B cell (primary cell): Measurements from ENCODE around the gene SLC22A17. TPM values are rescaled to one million over a fixed set of nuclear protein-coding genes. Genes with fewer than 3 reads are reported as not detected.
"Not testable (repeated sequence)": the region's sequence is repeated elsewhere in the genome, so short reads cannot be mapped to it uniquely, and the experiment has no call there.

Experiments
- ATAC-seq: fragments of 200-7000 bp; cut with Tn5 transposase; one replicate; pipeline ENCODE4 v1.10.0; 2021; ENCODE audit warnings: low read depth, mild to moderate bottlenecking, moderate number of reproducible peaks, moderate library complexity
- CTCF ChIA-PET: fragments of 350-600 bp; sonication (Branson Sonifier 250); formaldehyde crosslinking; loops from one replicate; lab custom pipeline; 2021; ENCODE audit warnings: antibody characterized with exemption, inconsistent platforms; lab: Charles Lee
- POLR2A ChIA-PET: fragments of 350-600 bp; sonication (Branson Sonifier 250); formaldehyde crosslinking; loops from one replicate; lab custom pipeline; 2021; ENCODE audit warnings: antibody characterized with exemption; lab: Charles Lee
- DNase-seq: peaks from one replicate; pipeline ENCODE4 v3.0.0; 2013
- H2AFZ ChIP-seq: 2 replicates; pipeline ENCODE4 v1.6.1; 2012; ENCODE audit warnings: mild to moderate bottlenecking, low read depth, low read length; ENCODE audit not compliant: insufficient read depth, poor library complexity, severe bottlenecking
- H3K27ac ChIP-seq, 2 donors: 1 replicate in 1 of 2; 2 replicates in 1 of 2; pipeline ENCODE4 v1.5.1; 2012 to 2013; ENCODE audit warnings: low read length in 2 of 2, mild to moderate bottlenecking in 2 of 2, moderate library complexity in 1 of 2
- H3K27me3 ChIP-seq, 4 experiments: fragments of 200-600 bp in 1 of 4; sonication (generic) in 1 of 4; replicated peaks in 1 of 4; 1 replicate in 2 of 4; 2 replicates in 2 of 4; pipeline versions ENCODE4 v1.6.1 to v1.7.0; 2013 to 2016; ENCODE audit warnings: low read length in 3 of 4, mild to moderate bottlenecking in 2 of 4, mixed read lengths in 1 of 4, moderate library complexity in 1 of 4; ENCODE audit not compliant: insufficient read depth in 4 of 4, control insufficient read depth in 3 of 4; ENCODE audit errors: control extremely low read depth in 1 of 4
- H3K36me3 ChIP-seq, 2 experiments: replicated peaks in 1 of 2; 1 replicate in 1 of 2; 2 replicates in 1 of 2; pipeline versions ENCODE4 v1.6.1 to v1.7.1; 2013; ENCODE audit warnings: low read length in 1 of 2; ENCODE audit not compliant: insufficient read depth in 2 of 2, control insufficient read depth in 1 of 2; ENCODE audit errors: control extremely low read depth in 1 of 2, extremely low read depth in 1 of 2
- H3K4me1 ChIP-seq, 2 donors: fragments of 200-600 bp in 1 of 2; sonication (generic) in 1 of 2; 1 replicate in 1 of 2; 2 replicates in 1 of 2; pipeline versions ENCODE4 v1.5.1 to v1.6.1; 2013 to 2017; ENCODE audit warnings: low read length in 2 of 2; ENCODE audit not compliant: control insufficient read depth in 2 of 2, insufficient read depth in 2 of 2
- H3K4me2 ChIP-seq: replicated peaks from 2 replicates; pipeline ENCODE3; 2012; ENCODE audit warnings: mild to moderate bottlenecking, low read depth, low read length; ENCODE audit not compliant: poor library complexity, severe bottlenecking
- H3K4me3 ChIP-seq, 5 experiments: fragments of 200-600 bp in 1 of 5; sonication (generic) in 1 of 5; 1 replicate in 3 of 5; 2 replicates in 2 of 5; pipeline versions ENCODE4 v1.5.1 to v1.7.0; 2011 to 2016; ENCODE audit warnings: low read length in 4 of 5, mild to moderate bottlenecking in 4 of 5, low read depth in 2 of 5, control low read depth in 1 of 5, moderate library complexity in 1 of 5; ENCODE audit not compliant: insufficient read depth in 1 of 5; ENCODE audit errors: control extremely low read depth in 1 of 5, extremely low read depth in 1 of 5
- H3K79me2 ChIP-seq: fragments of 200-600 bp; sonication (generic); one replicate; pipeline ENCODE4 v1.6.0; 2016; ENCODE audit warnings: low read length; ENCODE audit not compliant: control insufficient read depth, insufficient read depth
- H3K9ac ChIP-seq: fragments of 200-600 bp; sonication (generic); 2 replicates; pipeline ENCODE4 v1.6.1; 2017; ENCODE audit warnings: mild to moderate bottlenecking, low read length, moderate library complexity
- H3K9me3 ChIP-seq, 3 donors: one replicate each; pipeline versions ENCODE4 v1.6.1 to v1.7.1; 2013; ENCODE audit warnings: low read length in 2 of 3; ENCODE audit not compliant: control insufficient read depth in 2 of 3, insufficient read depth in 1 of 3; ENCODE audit errors: control extremely low read depth in 1 of 3
- H4K20me1 ChIP-seq: 2 replicates; pipeline ENCODE4 v1.6.0; 2012; ENCODE audit warnings: mild to moderate bottlenecking, low read length; ENCODE audit not compliant: insufficient read depth, control insufficient read depth, poor library complexity, severe bottlenecking
- H3K27ac Mint-ChIP-seq: one replicate; pipeline ENCODE4 v1.8.0; 2021; ENCODE audit warnings: mixed read lengths
- H3K27me3 Mint-ChIP-seq: one replicate; pipeline ENCODE4 v1.8.0; 2021; ENCODE audit warnings: mixed read lengths
- H3K4me1 Mint-ChIP-seq: one replicate; pipeline ENCODE4 v1.8.0; 2021; ENCODE audit warnings: mixed read lengths
- H3K4me3 Mint-ChIP-seq: one replicate; pipeline ENCODE4 v1.8.0; 2021; ENCODE audit warnings: mixed read lengths
- H3K9me3 Mint-ChIP-seq: one replicate; pipeline ENCODE4 v1.8.0; 2022; ENCODE audit warnings: mixed read lengths; ENCODE audit not compliant: insufficient read depth
- CTCF ChIP-seq: fragments of 200-600 bp; IDR thresholded peaks from one replicate; pipeline ENCODE4 v1.8.0; 2022; ENCODE audit warnings: antibody characterized with exemption, mild to moderate bottlenecking
- EZH2 ChIP-seq: IDR thresholded peaks from 2 replicates; pipeline ENCODE4 v1.6.1; 2012; ENCODE audit warnings: borderline replicate concordance, low read depth, mild to moderate bottlenecking, moderate library complexity, low read length; ENCODE audit not compliant: insufficient read depth, poor library complexity, severe bottlenecking
- WGBS: methylation state at CpG from one replicate; pipeline ENCODE4 v1.1.5; 2013; ENCODE audit warnings: missing lambda C conversion rate; ENCODE audit not compliant: insufficient coverage; 5-methylcytosine and 5-hydroxymethylcytosine counted together
- intact Hi-C: fragments of 100-400 bp; cut with micrococcal nuclease; formaldehyde crosslinking; loops from one replicate; pipeline ENCODE4 v1.10.0; 2022
- polyA plus RNA-seq: library from polyadenylated mRNA; depleted of rRNA; stranded (reverse); fragments of >200 nt; gene quantifications from 2 replicates; pipeline ENCODE4 v1.2.3, GENCODE V29; 2012
- total RNA-seq, 2 donors: library from RNA; stranded (reverse); fragments of 120-200 nt in 1 of 2; gene quantifications; 1 replicate in 1 of 2; 2 replicates in 1 of 2; pipeline versions ENCODE4 v1.2.3 to v1.2.4, GENCODE V29; 2013 to 2022

SLC22A17 gene
- total and polyA plus RNA-seq, 2 donors (not counting 1 experiment from before 2014, with no cell fraction given), result 0.89 to 0.92 TPM

- DNase-seq (no peak), ATAC-seq (no peak)
- TF ChIP-seq CTCF, result no peak
- TF ChIP-seq EZH2, result no peak
- Mint-ChIP-seq H3K27me3 (peaks cover 27% of the 10 kb centered on the region), H3K27ac (no peak overlapping the region), H3K9me3 (no peaks in the 10 kb centered on the region), H3K4me3 (no peak overlapping the region), H3K4me1 (no peaks in the 10 kb centered on the region)
- intact Hi-C loops, result no loop called here
- no peak overlapping the region for H3K4me2 ChIP-seq
- H3K4me1 ChIP-seq, result no peaks in the 10 kb centered on the region
- H3K79me2 ChIP-seq, result no peaks in the 10 kb centered on the region
- H3K9me3 ChIP-seq, result no peaks in the 10 kb centered on the region
- H4K20me1 ChIP-seq, result no peaks in the 10 kb centered on the region
- CTCF ChIA-PET, result interaction anchor here (2.6 kb wide), 1 partner anchor 9 kb away, joined by 13 read pairs; no protein-coding TSS in a partner anchor
- H3K27me3 ChIP-seq, result peaks cover 0 to 12% (median 0%) of the 10 kb centered on the region in 4 experiments
- no peak overlapping the region for H2AFZ ChIP-seq
- H3K9ac ChIP-seq, result no peak overlapping the region
- no peaks in the 10 kb centered on the region for H3K36me3 ChIP-seq
- WGBS, result 82% methylated on average over 18 of the region's 26 CpGs
- H3K4me3 ChIP-seq, result no peak overlapping the region
- H3K27ac ChIP-seq, result no peak overlapping the region
- POLR2A ChIA-PET, result no interaction called here
Measured at GRCh38 chr14:23387916-23388882, 35.5 kb upstream of the SLC22A17 start.

- Histone ChIP-seq H3K4me3 (no peak overlapping the region), H4K20me1 (no peaks in the 10 kb centered on the region), H3K79me2 (no peaks in the 10 kb centered on the region), H3K36me3 (no peaks in the 10 kb centered on the region), H3K4me2 (no peak overlapping the region), H3K27ac (no peak overlapping the region), H3K4me1 (no peaks in the 10 kb centered on the region), H3K9ac (no peak overlapping the region), H3K27me3 (peaks cover 0 to 16% (median 0%) of the 10 kb centered on the region in 4 experiments), H2AFZ (no peak overlapping the region), H3K9me3 (no peaks in the 10 kb centered on the region)
- H3K27ac Mint-ChIP-seq, result no peak overlapping the region
- TF ChIP-seq CTCF (no peak), EZH2 (no peak)
- intact Hi-C loops, result no loop called here
- H3K4me1 Mint-ChIP-seq, result no peaks in the 10 kb centered on the region
- ATAC-seq (no peak), DNase-seq (no peak)
- H3K9me3 Mint-ChIP-seq, result no peaks in the 10 kb centered on the region
- POLR2A ChIA-PET, result no interaction called here
- H3K27me3 Mint-ChIP-seq, result peaks cover 31% of the 10 kb centered on the region
- CTCF ChIA-PET, result no interaction called here
- H3K4me3 Mint-ChIP-seq, result no peak overlapping the region
- no CpG with 5 or more reads among the region's 1 CpG for WGBS
Measured at GRCh38 chr14:23386999-23387398, 34.3 kb upstream of the SLC22A17 start.

DNA sequence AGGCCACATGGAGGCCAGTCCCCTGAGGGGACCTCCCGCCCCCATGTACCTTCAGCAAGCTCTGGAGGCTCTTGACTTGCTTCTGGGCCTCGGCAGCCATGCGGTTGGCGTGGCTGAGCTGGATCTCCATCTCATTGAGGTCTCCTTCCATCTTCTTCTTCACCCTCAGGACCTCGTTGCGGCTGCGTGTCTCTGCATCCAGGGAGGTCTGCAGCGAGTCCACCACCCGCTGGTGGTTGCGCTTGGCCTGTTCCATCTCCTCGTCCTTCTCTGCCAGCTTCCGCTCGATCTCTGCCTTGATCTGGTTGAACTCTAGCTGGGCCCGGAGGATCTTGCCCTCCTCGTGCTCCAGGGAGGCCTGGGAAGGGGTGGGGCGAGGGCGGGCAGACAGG is 33.6 kb upstream of the SLC22A17 start:
- H3K27ac ChIP-seq, H3K4me2 ChIP-seq, H4K20me1 ChIP-seq, H3K4me1 Mint-ChIP-seq, H3K9me3 Mint-ChIP-seq, DNase-seq, H3K4me1 ChIP-seq, CTCF ChIA-PET, H3K4me3 Mint-ChIP-seq, H3K9me3 ChIP-seq, H2AFZ ChIP-seq, H3K9ac ChIP-seq, H3K4me3 ChIP-seq, H3K79me2 ChIP-seq, intact Hi-C loops, H3K36me3 ChIP-seq, H3K27ac Mint-ChIP-seq, ATAC-seq, POLR2A ChIA-PET: not testable (repeated sequence)
- 79% methylated on average over 11 of the region's 17 CpGs for WGBS
- peaks cover 0 to 15% (median 0%) of the 10 kb centered on the region in 4 experiments for H3K27me3 ChIP-seq
- H3K27me3 Mint-ChIP-seq, result peaks cover 35% of the 10 kb centered on the region
